Mucosa of descending colon (tissue), 3 donors: ENCODE results near the gene HIPK2. TPM values are rescaled to one million over a fixed set of nuclear protein-coding genes. Genes with fewer than 3 reads are reported as not detected.

Experiments used
- ATAC-seq: fragments of 200-7000 bp; cut with Tn5 transposase; one replicate; pipeline ENCODE4 v1.9.1; 2020; ENCODE audit warnings: mild to moderate bottlenecking, moderate library complexity
- DNase-seq, 3 donors: peaks; one replicate each; pipeline ENCODE4 v3.0.0-alpha.2; 2020
- H3K36me3 ChIP-seq: fragments of 200-600 bp; one replicate; pipeline ENCODE4 v1.8.0; 2021; ENCODE audit warnings: low read depth, mild to moderate bottlenecking
- H3K4me1 ChIP-seq: fragments of 200-600 bp; one replicate; pipeline ENCODE4 v1.8.0; 2021; ENCODE audit warnings: low read depth, mild to moderate bottlenecking
- H3K4me3 ChIP-seq: fragments of 200-600 bp; one replicate; pipeline ENCODE4 v1.8.0; 2021; ENCODE audit warnings: mild to moderate bottlenecking
- H3K9me3 ChIP-seq: fragments of 200-600 bp; one replicate; pipeline ENCODE4 v1.8.0; 2021; ENCODE audit warnings: mild to moderate bottlenecking
- CTCF ChIP-seq: fragments of 200-600 bp; IDR thresholded peaks from one replicate; pipeline ENCODE4 v1.8.0; 2022; ENCODE audit warnings: antibody characterized with exemption, mild to moderate bottlenecking
- intact Hi-C, 2 donors: fragments of 100-400 bp; cut with DNase I in 1 of 2; cut with micrococcal nuclease in 1 of 2; formaldehyde crosslinking; loops; one replicate each; pipeline versions ENCODE4 v1.11.0 to v1.11.1; 2022; cut with DNase I, micrococcal nuclease
- total RNA-seq, 3 donors: library from RNA; stranded (reverse); fragmentation: NEBNext Ultra II Directional in 2 of 3; extraction: Animal tissue kit (Norgen Biotek cat#: 25700) in 2 of 3; gene quantifications; one replicate each; pipeline versions ENCODE4 v1.2.1 to v1.2.4, GENCODE V29; 2021 to 2023
- donor health status: DM: no; HTN: no; CAD: no; lungs with moderate emphysema.
- donor health status: DM: no; HTN: no; CAD: no.
- donor health status: DM: no; HTN: yes; CAD: no.

The HIPK2 gene
- total RNA-seq, 3 donors from 2014 or later = 29.9 to 63.6 (median 39.9) TPM

DNA sequence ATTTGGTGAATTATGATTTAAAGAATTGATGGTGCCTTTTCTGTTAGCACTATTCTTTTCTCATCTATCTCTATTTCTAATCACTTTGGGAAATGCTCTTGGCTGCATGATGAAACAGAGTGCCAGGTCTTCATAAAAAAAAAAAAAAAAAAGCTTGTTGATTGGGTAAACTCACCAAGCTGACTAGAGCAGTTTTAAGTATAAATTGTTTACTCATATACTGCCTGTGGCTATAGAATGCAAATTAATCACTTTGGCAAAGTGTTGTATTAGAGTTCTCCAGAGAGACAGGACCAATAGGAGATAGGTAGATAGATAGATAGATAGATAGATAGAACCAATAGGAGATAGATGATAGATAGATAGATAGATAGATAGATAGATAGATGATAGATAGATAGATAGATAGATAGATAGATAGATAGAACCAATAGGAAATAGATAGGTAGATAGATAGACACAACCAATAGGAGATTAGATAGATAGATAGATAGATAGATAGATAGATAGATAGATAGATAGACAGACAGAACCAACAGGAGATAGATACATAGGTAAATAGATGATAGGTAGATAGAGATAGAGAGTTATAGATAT, 31.1 kb upstream of the HIPK2 start:
- no peak overlapping the region for H3K4me3 ChIP-seq
- H3K4me1 ChIP-seq = no peaks in the 10 kb centered on the region
- H3K36me3 ChIP-seq = no peaks in the 10 kb centered on the region
- no peak for ATAC-seq
- DNase-seq = no peak
- intact Hi-C loops = no loop called here
- peaks cover 3% of the 10 kb centered on the region for H3K9me3 ChIP-seq
- no peak for TF ChIP-seq CTCF

DNA sequence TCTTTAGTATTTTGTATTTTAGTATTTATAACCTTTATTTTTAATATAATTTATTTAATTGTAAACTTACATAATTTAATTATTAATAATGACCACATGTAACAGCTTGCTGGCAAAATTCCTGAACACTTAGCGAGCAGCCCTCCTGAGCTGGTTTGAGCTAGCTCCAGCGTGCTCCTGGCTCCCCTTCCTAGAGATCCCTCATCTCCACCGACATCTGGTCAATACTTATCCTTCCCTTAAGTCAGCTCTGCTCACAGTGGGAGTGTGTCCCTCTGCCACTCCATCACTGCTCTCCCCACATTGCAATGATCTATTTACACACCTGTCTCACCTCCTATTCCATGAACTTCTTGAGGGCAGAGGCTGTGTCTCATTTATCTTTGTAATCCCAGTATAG, 30.6 kb upstream of the HIPK2 start:
- TF ChIP-seq CTCF = no peak
- intact Hi-C loops = no loop called here
- DNase-seq = no peak
- Histone ChIP-seq H3K36me3 (no peaks in the 10 kb centered on the region), H3K9me3 (peaks cover 6% of the 10 kb centered on the region), H3K4me3 (no peak overlapping the region), H3K4me1 (no peaks in the 10 kb centered on the region)
- no peak for ATAC-seq

GRCh38 chr7:139807009-139807408, 29.2 kb upstream of the HIPK2 start:
- ATAC-seq (peak; percentile 34), DNase-seq (no peak)

GRCh38 chr7:139804571-139804970, 26.8 kb upstream of the HIPK2 start:
- DNase-seq (no peak), ATAC-seq (no peak)
- Histone ChIP-seq H3K4me3 (no peak overlapping the region), H3K36me3 (no peaks in the 10 kb centered on the region), H3K4me1 (no peaks in the 10 kb centered on the region), H3K9me3 (peaks cover 8% of the 10 kb centered on the region)
- intact Hi-C loops = no loop called here
- TF ChIP-seq CTCF = no peak

More at GRCh38 chr7:139807009-139807408, 29.2 kb upstream of the HIPK2 start:
- Histone ChIP-seq H3K4me3 (no peak overlapping the region), H3K4me1 (no peaks in the 10 kb centered on the region), H3K9me3 (peaks cover 8% of the 10 kb centered on the region), H3K36me3 (no peaks in the 10 kb centered on the region)
- TF ChIP-seq CTCF = no peak
- intact Hi-C loops = no loop called here

GRCh38 chr7:139799586-139799985, 21.8 kb upstream of the HIPK2 start:
- H3K4me3 ChIP-seq = no peak overlapping the region
- H3K36me3 ChIP-seq = no peaks in the 10 kb centered on the region
- no peaks in the 10 kb centered on the region for H3K4me1 ChIP-seq
- DNase-seq (no peak), ATAC-seq (peak; percentile 62)
- TF ChIP-seq CTCF = no peak
- intact Hi-C loops = no loop called here
- peaks cover 8% of the 10 kb centered on the region for H3K9me3 ChIP-seq

GRCh38 chr7:139798892-139799291, 21.1 kb upstream of the HIPK2 start:
- no peaks in the 10 kb centered on the region for H3K4me1 ChIP-seq
- TF ChIP-seq CTCF = no peak
- DNase-seq = no peak
- intact Hi-C loops = no loop called here
- peak; percentile 32 for ATAC-seq
- no peaks in the 10 kb centered on the region for H3K36me3 ChIP-seq
- no peak overlapping the region for H3K4me3 ChIP-seq
- H3K9me3 ChIP-seq = peaks cover 5% of the 10 kb centered on the region
